Activated naive CD8-positive, alpha-beta T cell treated with anti-CD3 and anti-CD28 coated beads, Interleukin-2, amount 50 U/mL, for 16 hours (primary cell): ENCODE measurements around the gene METAP1D.

ENCODE experiments used
- DNase-seq: peaks from one replicate; pipeline ENCODE4 v3.0.0-alpha.2; 2020; ENCODE audit warnings: low read depth, low spot score

The METAP1D gene

DNA sequence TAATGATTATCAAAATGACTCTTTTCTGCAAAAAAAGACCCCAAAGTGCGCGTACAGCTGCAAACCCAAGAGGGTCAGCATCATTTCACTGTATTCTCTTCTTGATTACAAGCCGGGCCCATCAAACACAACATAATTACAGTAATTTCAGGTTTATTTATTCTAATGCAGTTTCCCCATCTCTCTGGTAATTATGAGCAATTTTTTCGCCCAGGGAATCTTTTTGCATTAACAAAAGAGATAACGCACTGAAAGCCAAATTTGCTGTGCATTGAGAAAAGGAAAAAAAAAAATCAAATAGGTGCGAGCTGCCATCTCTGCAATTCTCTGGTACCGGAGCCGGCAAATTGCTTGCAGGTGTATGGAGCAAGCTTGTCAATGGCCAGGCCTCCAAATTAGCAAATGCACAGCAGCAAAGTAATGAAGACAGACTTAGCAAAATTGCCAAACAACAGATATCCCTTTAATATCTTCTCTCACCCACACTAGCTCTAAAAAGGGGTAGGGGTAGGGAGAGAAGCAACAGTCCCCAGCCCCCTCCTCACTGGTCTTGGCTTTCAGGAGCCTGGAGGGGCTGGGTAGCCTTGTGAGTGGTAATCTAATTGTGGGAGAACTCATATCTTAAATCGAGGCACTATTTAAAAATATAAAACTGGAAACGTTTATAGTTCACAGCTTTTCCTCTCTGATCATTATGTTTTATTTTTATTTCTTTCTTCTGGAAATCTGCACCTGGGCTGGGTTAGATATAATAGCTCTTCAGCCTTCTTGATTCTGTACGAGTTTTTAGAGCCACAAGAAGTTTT, 92.2 kb downstream of the METAP1D start:
- DNase-seq = no peak

DNA sequence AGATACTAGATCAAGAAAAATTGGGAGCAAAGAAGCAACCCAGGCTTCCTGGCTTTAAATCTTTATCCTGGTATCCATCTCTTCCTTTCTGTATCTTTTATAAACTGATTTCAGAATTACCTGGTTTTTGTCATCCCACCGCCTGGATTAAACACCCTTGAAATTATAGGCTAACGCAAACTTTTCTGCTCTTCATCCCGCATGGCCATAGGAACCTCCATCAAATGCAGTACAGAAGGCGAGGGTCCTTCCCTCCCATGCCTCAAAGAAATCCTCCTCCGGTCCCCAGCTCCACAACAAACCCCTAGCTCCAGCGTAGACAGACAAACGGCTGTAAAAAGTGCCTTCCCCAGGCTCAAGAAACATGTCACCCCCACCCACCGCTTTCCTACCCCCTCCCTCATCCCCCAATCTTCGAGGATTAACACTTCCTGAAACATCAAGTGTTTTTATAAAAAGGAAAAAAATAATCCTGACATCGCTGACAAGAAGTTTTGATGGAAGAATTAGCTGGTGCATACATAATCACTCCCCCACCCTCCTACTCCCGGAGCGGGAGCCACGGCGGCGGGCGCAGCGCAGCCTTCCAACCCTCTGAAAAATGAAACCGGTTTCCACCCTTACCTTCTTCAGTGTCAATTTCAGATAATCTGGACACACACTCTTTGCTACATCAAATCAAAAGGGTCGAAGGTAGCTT, 93.1 kb downstream of the METAP1D start:
- DNase-seq = no peak

DNA sequence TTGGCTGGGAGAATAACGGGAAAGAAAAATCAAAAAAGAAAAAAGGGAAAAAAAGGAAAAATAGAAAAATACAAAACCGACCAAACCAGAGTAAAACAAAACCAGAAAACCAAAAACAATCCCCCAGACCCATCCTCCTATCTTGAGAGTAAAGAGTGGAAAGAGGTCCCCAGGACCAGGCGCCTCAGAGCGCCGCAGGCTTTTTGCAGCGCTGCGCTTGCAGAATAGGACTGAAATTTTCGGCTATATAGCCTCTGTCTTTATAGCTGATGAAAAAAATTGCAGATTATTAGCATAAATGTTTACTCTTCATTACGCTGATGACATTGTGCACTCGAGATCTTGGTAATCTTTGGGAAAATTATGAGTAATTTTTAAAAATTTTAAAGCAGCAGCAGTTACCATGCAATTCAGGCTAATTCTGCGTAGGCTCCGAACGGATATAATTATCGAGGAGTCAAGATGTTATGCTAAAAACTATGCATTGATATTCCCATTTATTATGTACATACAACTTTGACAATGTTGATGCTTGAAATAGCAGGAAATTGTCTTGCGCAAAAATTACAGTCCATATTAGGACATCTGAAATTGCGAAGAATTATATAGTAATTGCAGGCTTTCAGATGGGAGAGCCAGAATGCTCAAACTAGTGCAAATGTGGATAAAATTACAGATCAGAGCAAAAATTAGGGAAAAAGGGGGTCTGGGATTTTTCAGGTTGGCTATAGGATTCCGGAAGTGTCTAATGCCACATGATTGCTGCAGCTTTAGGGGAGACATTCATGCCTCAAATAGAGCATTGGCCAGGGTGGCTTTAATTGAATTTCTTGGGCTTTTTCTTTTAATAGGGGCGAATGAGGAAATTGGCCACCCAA, 93.9 kb downstream of the METAP1D start:
- no peak for DNase-seq

DNA sequence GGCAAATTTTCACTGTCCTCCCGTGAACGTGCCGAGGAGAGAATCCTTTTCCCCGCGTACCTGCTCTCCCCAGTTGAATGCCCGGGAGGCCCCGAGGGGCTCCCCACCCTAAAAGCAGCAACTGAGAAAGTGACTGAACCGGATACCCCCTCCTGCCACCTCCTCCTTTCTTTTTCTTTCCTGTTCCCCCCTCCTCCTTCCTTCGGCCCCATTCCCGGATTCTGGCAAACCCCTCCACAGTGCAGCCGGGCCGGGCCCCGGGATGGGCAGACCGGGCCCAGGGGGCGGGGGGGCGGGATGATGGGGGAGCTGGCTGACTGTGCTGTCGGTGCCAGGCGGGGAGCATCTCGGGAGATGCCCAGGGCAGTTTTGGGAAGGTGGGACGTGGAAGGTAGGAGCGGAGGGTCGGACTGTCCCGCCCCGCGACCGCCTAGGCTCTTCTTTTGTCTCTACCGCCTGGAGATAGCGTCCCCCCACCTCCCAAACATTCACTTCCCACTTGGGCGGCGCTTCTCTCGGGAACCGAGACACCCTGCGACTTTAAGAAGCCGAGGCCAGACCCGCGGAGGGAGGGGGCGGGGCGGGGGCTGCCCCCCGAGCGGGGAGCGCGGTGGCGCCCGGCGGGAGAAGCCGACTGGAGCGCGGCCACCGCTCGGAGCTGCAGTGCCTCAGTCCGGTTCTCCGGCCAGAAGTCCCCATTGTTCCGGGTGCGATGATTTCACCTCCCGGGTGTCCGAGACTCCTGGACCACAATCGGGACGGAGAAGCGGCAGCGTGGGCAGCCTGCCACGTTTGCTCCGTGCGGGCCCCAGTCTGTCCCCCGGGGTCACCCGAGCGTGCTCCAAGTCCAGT, 94.8 kb downstream of the METAP1D start:
- DNase-seq = no peak

DNA sequence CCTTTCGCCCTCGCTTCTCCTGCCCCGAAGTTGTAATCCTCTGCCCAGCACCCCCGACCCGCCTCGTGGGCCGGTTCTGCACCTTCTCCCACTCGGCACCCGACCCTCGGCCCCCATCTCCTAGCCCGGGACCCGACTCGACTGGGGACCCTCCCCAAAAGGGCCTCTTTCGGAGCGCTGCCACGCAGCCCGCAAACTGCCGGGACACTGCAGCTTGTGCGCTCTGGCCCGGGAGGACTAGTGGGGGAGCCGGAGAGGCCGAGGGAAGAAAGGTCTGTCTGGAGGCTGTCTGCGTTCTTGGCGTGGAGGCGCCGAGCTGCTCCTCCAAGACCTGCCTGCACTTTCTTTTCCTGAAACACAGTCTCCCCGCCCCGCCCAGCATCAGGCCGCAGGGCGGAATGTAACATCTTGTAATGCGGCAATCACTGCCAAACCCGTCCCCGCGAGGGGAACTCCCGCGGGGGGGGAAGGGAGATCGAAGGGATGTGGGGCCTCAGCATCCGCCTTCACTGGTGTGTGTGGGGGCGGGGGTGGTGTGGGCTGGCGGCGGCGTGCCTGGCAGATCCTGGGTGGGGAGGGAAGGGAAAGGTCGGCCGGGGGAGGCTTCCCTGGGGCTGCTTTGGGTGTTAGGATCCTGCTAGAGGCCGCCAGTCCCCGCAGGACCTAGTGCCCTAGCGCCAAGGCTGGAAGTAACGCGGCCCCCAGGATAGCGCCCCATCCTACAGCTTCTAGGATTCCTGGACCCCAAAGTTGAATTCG, 95.6 kb downstream of the METAP1D start:
- DNase-seq = no peak

DNA sequence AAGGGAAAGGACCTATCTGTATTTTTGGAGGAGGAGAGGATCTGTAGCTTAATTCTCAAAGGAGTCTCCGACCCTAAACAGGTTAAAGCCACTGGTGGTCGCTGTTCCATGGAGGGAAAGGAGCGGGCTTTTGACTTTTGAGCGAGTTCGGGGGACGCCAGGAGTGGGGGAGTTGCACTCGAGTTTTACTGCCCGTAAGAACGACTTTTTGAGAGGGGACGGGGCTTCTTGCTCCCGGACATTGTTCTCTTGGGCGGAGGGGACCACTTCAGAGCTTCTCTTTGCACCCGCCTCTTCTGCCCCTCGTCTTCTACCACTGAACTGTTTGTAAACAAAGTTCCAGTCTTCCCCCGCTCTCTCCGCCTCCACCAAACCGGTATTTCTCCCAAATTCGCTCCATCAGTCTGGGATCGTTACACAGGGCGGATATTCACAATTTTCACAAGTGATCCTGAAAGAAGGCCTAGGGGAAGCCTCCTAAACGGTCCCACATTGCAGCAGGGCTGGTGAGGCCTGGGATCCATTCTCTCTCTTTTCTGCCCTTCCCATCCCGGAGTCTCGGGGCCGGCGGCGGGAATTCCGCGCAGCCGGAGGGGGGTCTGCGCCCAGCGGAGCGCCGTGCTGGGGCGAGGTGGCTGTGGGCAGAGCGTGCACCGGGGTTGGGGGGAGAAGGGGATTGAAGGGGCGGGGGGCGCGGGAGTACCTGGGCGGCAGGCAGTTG, 96.3 kb downstream of the METAP1D start:
- no peak for DNase-seq

DNA sequence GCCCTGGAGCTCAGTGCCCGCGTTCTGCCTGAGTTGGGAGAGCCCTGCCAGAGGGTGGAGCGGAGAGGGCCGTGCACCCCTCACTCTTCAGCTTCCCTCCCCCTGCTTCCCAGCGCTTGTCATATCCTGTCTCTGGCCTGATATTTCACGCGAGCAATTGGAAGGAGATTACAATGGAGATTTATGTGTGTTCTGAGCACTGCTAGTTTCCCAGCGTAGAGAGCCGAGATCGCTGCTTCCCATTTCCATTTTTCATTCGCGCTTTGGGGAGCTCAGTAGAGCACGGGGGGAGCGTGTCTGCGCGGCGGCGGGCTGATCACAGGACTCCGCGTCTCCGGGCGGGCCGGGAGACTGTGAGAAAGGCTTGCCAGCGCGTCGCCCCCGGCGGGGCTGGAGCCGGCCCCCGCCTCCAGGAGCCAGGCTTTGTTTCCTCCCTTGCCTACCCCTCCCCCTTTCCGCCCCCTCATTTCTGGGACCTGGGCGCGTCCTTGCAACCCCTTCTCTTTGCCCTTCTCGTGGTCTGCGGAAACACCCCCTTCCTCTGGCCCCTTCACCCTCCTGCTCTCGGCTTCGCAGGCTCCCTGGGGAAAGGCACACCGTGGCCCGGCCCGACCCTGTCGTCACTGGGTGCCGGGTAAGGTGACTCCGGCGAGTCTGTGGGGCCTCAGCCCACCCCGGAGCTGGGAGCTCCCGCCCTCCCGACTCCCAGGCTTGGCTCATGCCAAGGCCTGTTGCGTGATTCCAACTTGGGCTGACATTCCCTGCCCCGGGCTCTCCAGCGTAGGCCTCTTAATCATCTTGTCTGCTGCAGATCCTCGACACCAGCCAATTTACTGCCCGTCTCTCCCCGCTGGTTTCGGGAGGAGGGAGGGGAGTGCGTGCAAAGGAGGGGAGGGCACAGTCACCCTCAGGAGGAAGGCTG, 97.1 kb downstream of the METAP1D start:
- DNase-seq = no peak

DNA sequence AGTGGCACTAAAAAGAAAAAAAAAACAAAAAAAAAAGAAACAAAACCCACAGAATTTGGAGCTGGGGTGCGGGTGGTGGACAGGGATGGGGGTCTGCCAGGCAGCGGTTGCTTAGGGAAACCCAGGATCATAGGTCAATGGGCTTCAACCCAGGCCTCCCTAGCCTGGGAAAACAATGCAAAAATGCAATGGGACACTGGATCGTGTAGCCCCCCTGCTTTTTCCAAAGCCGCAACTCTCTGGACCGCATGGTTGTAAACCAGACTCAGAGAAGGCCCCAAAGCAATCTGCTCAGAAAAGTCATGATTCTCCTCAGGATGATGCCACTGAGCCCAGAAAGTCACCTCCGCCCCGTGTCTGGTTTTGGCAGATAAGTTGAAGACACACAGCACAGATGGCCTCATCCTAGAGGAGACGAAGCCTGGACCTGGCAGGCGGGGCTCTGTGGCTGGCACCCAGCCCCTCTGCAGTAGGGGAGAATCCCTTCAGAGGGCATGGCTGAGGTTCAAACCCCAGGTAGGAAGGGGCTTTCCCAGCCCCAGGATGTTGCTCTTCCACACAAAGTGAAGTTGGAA, 97.9 kb downstream of the METAP1D start:
- DNase-seq = no peak

DNA sequence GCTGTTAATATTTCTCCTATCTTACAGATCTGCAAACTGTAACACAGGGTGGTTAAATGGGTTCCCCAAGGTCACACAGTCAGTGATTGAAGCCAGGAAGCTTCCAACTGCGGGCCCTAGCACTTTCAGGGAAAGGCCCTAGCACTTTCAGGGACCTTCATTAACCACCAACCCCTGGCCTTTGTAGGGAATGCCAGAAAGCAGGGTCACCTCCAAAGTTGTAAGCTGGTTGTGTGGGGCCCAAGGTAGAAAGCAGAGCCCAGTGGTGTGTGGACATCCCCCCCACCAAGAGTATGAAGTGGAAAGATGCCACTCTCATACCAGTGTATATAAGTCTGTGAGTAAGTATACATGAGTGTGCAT, 98.5 kb downstream of the METAP1D start:
- DNase-seq = no peak

DNA sequence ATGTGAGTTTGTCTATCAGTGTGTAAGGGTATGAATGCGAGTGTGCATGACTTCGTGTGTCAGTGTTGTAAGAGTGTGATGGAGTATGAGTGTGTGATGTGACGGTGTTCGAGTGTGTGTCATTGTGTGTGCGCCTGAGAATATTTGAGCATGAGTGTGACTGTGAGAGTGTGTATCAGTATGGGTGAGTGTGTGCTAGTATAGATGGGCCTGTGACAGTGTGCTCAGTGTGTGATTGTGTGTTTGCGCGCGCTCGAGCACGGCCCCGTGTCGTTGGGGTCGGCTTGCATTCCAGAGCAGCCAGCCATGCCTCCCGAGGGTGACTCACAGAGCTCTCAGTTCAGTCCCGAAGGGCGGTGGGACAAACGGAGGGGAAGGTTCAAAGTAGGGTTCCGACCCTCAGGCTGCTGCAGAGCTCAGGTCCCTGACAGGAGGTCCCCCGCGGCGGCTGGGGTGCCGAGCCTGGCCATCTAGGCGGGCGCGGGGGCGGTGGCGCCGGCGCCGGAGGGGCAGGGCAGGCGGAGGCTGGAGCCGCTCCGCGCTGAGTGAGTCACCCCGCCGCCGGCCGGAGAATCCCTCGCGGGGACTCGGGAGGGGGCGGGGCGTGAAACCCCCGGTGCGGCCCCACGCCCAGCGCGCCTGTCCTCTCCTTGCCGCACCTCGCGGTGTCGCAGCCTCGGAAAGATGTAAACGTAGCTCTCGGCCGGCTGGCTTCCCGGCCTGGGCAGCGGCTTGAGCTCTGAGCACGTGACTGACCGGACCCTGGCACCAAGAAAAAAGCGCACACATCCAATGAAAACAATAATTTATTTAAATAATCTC, 99.1 kb downstream of the METAP1D start:
- no peak for DNase-seq

DNA sequence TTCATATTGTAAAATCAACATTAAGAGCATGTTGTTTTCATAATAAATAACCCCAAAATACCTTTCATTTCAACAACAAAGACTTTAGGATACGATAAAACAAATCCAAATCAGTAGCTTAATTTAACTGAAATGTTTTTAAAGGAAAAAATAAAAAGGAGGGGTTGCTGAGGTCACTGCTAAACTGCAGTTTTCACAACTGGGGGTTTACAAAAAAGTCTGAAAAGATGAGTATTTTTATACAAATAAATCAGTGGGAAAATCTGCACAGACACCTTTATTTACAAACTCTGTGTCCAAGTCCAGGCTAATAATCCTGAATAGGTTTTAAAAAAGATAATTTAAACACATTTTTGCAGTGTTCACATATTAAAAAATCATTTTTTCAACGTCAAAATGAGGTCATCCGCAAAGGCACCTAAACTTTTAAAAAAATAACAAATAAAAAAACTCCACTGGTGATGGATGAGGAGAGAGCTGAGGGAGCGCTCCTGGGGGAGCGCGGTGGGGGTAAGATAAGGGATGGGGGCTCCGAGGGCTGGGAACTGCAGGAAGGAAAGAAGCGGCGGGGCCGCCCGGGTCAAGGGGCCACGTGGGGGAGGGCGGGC, 99.8 kb downstream of the METAP1D start:
- DNase-seq = no peak

DNA sequence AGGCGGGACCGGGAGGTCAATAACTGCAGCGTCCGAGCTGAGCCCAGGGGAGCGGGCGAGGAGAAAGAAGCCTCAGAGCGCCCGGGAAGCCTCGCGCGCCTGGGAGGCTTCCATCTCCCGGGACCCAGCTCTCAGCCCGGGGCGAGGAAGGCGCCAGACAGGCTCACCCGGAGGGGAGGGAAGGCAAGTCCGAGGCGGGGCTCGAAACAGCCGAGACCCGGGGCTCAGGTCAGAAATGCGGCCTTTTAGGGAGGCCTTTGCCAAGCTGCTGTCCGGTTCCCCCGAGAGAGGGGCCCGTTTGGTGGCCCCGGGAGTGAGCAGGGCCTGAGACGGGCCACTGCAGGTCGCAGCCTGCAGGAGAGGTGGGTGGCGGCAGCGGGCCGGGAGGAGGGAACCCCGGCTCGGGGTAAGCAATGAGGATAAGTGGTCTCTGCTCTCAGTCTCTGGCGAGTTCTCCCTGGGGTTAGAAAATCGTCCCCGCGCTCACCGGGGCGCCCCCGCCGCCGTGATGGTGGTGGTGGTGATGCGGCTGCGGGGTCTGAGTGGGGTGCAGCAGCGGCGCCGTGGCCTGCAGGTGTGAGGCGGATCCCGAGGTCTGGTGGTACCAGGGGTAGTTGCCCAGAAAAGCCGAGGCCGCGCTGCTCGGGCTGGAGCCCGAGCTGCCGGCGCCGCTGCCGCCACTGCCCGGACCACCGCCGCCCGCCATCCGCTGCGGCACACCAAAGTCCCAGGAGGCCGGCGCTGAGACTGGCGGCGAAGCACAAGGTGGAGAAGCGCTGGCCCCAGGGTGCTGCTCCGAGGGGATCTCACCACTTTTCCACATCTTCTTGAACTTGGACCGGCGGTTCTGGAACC, 100.6 kb downstream of the METAP1D start:
- no peak for DNase-seq

DNA sequence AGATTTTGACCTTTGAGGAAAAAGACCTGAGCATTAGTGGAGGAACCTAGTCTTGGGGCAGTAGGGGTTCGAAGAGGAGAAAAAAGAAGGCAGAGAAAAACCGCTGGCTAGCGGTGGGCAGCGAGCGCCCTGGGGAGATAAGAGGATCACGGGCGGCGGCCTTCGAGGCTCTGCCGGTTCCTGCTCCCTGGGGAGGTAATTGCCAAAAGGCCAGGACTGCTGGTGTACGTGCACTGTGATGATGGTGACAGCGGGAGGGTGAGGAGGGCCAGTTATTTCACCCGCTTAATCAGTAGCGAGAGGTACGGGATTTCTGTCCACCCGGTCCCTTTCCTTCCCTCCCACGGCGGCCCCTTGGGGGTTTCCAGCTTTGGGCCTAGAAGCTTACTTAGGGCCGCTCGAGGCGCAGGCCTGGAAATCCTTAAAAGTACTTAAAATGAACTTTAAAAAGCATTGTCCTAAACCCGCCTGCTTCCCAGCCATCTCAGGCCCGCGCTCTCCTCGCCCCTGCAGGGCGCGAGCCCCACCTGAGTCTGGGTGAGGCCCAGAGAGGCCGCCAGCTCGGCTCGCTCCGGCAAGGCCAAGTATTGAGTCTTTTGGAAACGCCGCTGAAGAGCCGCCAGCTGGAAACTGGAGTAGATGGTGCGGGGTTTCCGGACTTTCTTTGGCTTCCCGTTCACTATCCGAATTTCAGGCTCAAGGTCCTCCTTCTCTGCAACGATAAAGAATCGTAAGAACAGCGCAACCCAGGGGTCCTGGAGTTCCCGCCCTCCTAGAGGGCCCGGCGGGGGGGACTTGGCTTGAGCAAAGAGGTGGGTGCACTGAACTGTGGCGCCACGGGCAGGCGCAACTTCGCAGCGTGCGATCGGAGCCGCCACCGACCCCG, 101.4 kb downstream of the METAP1D start:
- no peak for DNase-seq

DNA sequence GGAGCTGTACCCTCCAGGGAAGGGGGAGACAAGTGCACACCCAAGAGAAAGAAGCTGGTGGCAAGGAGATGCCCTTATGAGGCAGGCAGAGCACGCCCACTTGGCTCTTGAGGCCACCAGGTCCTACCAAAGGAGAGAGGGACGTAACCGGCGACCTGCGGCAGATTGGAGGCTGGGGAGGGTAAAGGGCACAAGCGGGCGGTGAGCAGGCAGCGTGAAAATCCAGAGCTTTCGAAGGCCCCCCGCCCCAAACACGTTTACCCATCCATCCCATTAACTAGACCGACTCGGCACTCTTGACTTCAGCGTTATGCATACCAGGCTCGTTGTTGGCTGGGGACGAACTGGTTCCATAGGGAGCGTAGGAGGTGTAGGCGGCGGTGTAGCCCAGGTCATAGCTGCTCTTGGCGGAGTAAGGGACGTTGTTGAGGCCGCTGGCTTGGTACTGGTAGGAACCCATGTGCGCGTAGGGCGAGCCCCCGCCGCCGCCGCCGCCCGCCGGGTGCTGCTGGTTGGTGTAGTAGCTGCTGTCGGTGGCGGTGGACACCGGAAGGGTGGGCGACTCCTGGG, 102.2 kb downstream of the METAP1D start:
- no peak for DNase-seq
